Measurements from ENCODE around the gene FGF9.

FGF9 gene

GRCh38 chr13:21674490-21675009, 3.7 kb downstream of the FGF9 start:
- no peak for DNase-seq (ENCODE audit: low read depth)

GRCh38 chr13:21675095-21675991, 4.5 kb downstream of the FGF9 start:
- DNase-seq (ENCODE audit: low read depth) = no peak

GRCh38 chr13:21676611-21677021, 5.7 kb downstream of the FGF9 start:
- no peak for DNase-seq (ENCODE audit: low read depth)

- no peak for DNase-seq (ENCODE audit: low read depth)
Measured at GRCh38 chr13:21677075-21677623, 6.3 kb downstream of the FGF9 start.

GRCh38 chr13:21683034-21683733, 12.3 kb downstream of the FGF9 start:
- peak; percentile 67 for DNase-seq (ENCODE audit: low read depth)

- DNase-seq (ENCODE audit: low read depth) = no peak
Measured at GRCh38 chr13:21684576-21684975, 13.7 kb downstream of the FGF9 start.

- DNase-seq (ENCODE audit: low read depth) = no peak
Measured at GRCh38 chr13:21685485-21686064, 14.7 kb downstream of the FGF9 start.

GRCh38 chr13:21686751-21687391, 16.0 kb downstream of the FGF9 start:
- DNase-seq (ENCODE audit: low read depth) = no peak

GRCh38 chr13:21688056-21688455, 17.2 kb downstream of the FGF9 start:
- no peak for DNase-seq (ENCODE audit: low read depth)

GRCh38 chr13:21689097-21689496, 18.2 kb downstream of the FGF9 start:
- no peak for DNase-seq (ENCODE audit: low read depth)

GRCh38 chr13:21690955-21691354, 20.1 kb downstream of the FGF9 start:
- DNase-seq (ENCODE audit: low read depth) = no peak

- DNase-seq (ENCODE audit: low read depth) = no peak
Measured at GRCh38 chr13:21691500-21691899, 20.6 kb downstream of the FGF9 start.

GRCh38 chr13:21691928-21692327, 21.1 kb downstream of the FGF9 start:
- DNase-seq (ENCODE audit: low read depth) = no peak

GRCh38 chr13:21694831-21695230, 24.0 kb downstream of the FGF9 start:
- DNase-seq (ENCODE audit: low read depth) = no peak

- no peak for DNase-seq (ENCODE audit: low read depth)
Measured at GRCh38 chr13:21695546-21695945, 24.7 kb downstream of the FGF9 start.

GRCh38 chr13:21696865-21697448, 26.1 kb downstream of the FGF9 start:
- no peak for DNase-seq (ENCODE audit: low read depth)

GRCh38 chr13:21698817-21699679, 28.2 kb downstream of the FGF9 start:
- DNase-seq (ENCODE audit: low read depth) = no peak

GRCh38 chr13:21701460-21701859, 30.6 kb downstream of the FGF9 start:
- DNase-seq (ENCODE audit: low read depth) = no peak

GRCh38 chr13:21703846-21704245, 33.0 kb downstream of the FGF9 start:
- no peak for DNase-seq (ENCODE audit: low read depth)

- DNase-seq (ENCODE audit: low read depth) = no peak
Measured at GRCh38 chr13:21707586-21707985, 36.7 kb downstream of the FGF9 start.

GRCh38 chr13:21709697-21710096, 38.8 kb downstream of the FGF9 start:
- DNase-seq (ENCODE audit: low read depth) = no peak
